Ecto neural progenitor cell (in vitro differentiated cells): ENCODE data around the gene PTTG1.

Experiments used
- DNase-seq: peaks from one replicate; pipeline ENCODE4 v3.0.0-alpha.2; 2018; ENCODE audit warnings: low spot score

The PTTG1 gene

GRCh38 chr5:160455600-160455999, 33.9 kb downstream of the PTTG1 start:
- DNase-seq = no peak

- no peak for DNase-seq
These were observed 35.0 kb downstream of the PTTG1 start for GRCh38 chr5:160456480-160457177.

DNA sequence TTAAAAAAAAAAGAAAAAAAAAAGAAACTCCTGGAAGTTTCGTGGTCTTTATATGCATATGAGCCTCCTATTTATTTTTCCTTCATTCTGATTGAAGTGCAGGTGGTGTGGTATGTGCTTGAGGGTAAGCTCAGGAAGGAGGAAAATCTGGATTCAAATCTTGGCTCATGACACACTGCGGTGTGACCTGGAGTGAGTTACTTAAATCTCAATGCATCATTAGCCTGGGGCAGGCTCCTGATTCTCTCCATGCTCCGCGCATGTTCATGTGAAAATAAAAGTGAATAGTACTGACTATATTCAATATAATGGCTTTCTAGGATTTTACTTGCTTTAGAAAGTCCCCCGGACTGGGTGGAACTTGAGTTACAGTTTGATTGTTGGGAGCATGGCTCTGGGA, 35.6 kb downstream of the PTTG1 start:
- DNase-seq = no peak

GRCh38 chr5:160458806-160459800, 37.4 kb downstream of the PTTG1 start:
- no peak for DNase-seq

DNA sequence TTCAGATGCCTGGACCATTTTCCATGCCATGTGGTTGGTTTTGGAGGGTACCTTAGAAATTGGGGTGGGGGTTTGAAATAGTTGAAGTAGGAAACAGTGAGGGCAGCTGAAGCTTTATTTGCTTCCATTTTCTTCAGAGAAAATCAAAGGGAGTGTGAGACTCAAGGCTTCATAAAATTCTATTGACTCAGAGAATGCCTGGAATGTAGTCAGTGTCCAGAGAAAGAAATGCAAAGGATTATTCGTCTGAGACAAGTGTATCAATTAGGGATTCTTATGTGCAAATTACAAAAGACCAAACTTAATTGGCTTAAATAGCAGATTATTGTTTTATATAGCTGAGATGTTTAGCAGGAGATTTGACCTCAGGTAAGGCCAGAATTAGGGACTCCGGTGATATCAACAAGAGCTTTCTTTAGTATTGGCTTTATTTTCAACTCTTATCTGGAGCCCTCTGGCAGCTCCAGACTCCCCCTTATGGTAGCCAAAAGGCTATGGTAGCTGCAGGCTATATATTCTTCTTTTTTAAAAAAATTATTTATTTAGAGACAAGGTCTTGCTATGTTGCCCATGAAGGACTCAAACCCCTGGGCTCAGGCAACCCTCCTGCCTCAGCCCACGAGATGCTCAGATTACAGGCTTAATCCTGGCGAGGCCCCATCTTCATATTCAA, 38.9 kb downstream of the PTTG1 start:
- DNase-seq = no peak

- DNase-seq = no peak
These were observed 39.7 kb downstream of the PTTG1 start for GRCh38 chr5:160461378-160461777.

DNA sequence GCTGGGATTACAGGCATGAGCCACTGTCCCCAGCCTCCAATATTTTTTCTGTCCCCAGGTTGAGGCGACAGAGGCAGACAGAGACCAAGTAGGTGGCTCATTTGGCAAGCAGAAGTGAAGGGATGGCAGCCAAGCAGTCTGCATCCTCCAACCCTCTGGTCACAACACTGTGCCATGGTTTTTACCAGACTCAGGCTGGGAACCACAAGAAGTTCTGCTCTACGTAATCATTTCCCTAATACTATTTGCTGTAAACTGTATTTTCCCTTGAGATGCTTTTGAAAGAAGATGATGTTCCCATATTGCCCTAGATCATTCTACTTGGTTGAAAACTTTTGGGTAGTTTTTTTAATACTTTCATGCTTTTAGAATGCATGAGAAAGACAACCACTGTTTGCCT, 40.5 kb downstream of the PTTG1 start:
- DNase-seq = no peak

DNA sequence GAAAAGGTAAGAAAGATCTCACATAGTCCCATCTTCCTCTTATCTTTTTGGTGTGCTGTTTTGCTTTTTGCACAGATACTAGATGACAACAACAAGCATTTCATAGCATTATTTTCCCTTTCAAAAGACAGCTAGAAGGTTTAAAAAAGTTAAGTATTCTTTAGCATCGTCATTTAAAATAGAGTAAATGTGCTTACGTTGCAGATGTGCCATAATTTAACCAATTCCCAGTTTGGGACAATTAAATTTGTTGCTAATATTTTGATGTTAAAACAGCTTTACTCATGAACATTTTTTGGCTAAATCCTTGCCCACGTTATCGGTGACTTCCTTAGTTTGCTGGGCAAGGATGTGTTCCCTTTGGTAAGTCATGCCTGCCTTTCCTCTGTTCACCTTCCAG, 41.6 kb downstream of the PTTG1 start:
- no peak for DNase-seq

DNA sequence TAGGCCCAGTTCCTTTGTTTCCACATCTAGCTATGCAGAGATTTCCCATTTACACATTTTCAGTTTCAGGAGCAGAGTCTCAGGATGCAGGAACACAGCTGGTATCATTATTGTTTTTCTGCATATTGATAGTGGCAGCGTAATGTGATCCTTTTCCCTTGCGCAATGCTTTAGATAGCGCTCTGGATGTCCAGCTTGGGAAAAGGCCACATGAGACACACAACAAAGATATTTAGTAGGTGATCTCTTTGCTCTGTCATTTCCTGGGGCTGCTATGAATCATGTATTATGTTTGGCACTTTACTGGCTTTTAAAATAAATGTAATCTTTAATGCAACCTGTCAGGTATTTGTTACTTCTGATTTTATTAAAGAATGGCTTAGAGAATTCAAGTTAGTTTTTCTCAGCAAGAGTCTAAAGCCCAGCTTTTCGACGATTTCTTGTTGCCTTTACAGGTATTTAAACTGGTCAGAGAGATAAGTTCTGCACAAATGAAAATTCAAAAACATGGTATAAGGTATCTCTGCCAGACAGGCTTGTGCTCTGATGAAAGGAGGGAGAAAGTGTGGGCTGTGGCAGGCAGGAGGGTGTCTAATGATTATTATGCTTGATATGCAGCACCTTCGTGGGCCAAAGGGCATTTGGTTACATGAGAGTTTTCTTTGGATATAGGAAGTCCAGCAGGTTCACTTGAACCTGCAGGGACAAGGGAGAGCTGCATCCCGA, 42.2 kb downstream of the PTTG1 start:
- no peak for DNase-seq

DNA sequence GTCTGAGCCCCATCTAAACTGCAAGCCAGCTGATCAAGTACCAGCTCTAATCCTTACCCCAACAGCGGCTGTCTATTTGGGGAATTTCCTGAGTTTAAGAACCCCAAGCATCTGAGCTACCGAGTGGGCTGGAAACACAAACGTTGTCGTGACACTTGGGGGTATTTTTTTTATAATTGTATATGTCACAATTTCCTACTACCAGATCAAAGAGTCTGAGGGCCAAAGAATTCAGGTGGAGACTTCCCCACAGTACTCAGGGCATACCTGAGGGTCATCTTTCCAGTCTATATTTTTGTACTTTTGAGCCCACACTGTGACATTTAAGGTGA, 42.8 kb downstream of the PTTG1 start:
- DNase-seq = no peak

GRCh38 chr5:160466116-160466515, 44.5 kb downstream of the PTTG1 start:
- DNase-seq = no peak

DNA sequence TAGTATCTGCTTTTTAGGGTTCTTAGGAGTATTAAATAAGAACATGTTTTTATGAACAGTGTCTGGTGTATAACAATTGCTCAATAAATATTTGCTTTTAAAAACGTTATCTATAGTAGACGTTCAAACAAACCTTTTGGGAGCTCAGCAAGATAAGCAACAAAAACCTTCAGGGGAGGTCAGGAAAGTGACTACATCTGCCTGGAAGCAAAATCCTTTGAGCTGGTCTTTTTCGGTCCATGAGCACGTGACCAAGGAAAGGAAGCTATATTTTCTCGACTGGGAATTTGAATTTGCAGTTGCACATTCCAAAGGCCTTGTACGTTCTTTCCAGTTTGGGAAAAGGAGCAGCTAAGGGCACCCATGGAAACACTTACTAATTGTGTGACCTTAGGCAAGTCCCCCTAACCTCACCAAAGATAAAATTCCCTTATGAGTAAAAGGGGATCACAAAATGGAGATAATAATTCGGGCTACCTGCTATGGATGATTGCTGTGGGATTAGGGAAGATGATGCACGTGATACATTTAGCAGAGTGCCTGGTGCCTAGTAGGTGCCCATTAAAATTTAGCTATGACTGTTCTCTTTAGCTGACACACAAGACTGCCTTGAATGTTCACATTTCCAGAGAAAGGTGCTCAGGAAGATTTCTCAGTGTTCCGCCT, 45.4 kb downstream of the PTTG1 start:
- DNase-seq = no peak

DNA sequence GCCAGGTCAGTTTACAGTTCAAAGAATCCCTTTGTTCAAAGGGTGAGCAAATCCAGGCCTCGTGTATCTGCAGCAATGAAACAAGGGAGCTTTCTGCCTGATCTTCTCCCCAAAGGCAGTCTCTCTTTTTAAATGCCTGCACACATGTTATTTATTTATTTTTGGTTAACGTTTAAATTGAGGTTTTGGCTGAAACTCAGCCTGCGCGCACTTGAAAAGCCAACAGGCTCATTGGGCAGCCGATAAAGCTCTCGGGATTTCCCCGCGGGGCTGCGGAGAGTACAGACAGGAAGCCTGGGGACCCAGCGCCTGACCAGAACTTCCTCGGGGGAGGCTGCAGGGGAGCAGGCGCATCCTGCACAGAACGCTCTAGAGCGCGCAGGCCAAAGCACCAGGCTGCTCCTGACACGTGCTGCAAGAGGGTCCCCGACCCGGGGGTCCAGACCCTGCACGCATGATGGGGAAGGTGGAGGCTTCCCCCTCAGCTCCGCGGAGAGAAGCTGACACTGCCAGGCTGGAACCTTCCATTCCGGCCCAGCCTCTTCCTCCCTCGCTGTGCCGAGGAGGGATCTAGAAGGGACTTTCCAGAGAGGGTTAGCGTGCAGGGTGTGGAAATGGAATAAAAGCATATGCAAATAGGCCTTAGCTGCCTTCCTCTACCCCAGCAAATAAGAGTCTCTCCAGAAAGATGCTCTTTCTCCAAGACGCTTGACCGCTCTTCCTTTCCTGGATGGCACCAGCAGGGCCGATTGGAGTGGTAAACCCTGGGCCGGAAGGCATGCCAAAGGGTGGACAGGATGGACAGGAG, 46.1 kb downstream of the PTTG1 start:
- DNase-seq = peak; percentile 47

- DNase-seq = no peak
These were observed 46.8 kb downstream of the PTTG1 start for GRCh38 chr5:160468363-160468975.

DNA sequence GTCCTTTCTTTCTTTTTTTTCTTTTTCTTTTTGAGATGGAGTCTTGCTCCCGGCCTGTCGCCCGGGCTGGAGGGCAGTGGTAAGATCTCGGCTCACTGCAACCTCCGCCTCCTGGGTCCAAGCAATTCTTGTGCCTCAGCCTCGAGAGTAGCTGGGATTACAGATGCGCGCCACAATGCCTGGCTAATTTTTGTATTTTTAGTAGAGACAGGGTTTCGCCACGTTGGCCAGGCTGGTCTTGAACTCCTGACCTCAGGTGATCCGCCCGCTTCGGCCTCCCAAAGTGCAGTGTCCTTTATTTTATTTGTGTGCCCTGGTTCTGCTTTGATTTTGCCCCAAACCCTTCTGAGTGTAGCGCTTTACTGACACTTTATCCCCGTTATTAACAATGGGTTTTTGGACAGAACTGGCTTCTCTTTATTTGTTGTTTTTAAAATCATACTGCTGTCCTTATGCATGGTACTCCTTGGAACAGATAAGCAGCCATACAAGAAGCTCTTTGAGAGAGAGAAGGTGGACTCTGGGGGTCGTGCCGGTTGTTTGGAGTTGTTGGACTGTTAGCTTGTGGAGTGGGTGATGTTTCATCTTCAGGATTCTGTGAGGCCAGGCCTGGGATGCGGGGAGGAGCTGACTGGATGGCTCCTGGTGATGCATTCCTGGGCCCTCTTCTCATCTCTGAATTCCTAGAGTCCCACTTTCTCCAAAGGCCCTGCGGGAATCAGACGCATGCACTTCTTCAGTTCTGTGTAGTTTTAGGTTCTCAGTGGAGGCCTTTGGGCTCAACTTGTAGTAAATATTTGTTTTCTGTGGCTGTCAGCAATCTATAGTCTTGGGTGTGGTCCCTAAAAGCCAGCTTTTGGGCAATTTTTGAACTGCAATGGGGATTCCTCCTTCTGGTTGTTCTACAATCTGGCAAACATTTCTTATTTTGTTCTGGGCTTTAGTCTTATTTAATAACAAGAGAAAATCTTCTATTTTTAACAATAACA, 47.8 kb downstream of the PTTG1 start:
- no peak for DNase-seq

DNA sequence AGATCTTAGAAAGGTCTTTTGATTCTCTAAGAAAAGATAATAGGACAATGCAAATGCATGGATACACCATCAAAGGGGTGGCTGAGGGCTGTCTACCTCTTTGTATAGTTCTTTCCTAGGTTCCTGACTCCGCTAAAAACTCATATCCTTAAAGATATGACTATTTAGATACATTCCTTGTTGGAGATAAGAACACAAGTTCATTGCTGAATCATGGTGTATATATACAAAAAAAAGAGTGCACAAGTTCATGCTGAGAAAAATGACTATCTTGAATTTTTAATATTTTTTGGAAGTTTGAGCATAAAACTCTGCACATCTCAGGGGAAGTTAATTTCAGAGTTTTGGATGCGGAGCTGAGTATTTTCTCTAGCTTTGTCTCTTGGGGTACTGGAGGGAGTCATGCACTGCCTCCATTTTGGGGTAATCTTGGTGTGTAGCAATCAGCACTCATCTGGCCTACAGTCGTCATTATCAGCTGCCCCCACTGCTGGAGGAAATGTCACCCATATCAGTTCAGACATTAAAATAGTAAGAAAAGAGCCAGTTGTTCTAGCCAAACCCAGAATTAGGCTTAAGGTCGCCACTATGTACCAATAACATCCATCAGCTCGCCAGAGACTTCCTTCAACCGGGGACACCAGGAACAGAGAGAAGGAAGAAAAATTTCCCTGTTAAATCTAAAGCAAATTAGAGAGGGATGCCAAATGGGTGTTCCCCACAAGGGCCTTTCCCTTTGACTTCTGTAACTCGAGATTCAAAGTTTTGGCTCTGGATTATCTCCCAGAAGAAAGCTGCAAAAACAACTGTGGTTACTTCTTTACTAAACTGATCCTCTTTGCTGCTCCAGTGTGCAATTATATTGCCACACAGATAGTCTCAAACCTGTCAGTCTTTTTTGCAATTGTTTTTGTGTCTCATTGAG, 49.0 kb downstream of the PTTG1 start:
- DNase-seq = no peak

GRCh38 chr5:160471761-160472160, 50.1 kb downstream of the PTTG1 start:
- no peak for DNase-seq

GRCh38 chr5:160472482-160472881, 50.8 kb downstream of the PTTG1 start:
- no peak for DNase-seq
